ENCODE data around the gene BRSK2. TPM values are rescaled to one million over a fixed set of nuclear protein-coding genes. Genes with fewer than 3 reads are reported as not detected.

Gene BRSK2
- total RNA-seq, 1 donor from 2014 or later = 13.8 TPM

- no peak for TF ChIP-seq CTCF (conservative IDR thresholded peaks at IDR 0.05)
- H3K27ac Mint-ChIP-seq = no peak overlapping the region
- H3K36me3 Mint-ChIP-seq = no peaks in the 10 kb centered on the region
- no peaks in the 10 kb centered on the region for H3K9me3 Mint-ChIP-seq
- DNase-seq (ENCODE audit: extremely low spot score, unreplicated experiment) = no peak
- H3K4me3 Mint-ChIP-seq = no peak overlapping the region
- peaks cover 3% of the 10 kb centered on the region for H3K27me3 Mint-ChIP-seq
- H3K4me1 Mint-ChIP-seq (ENCODE audit: unreplicated experiment) = no peaks in the 10 kb centered on the region
These were observed 18.4 kb upstream of the BRSK2 start for GRCh38 chr11:1371377-1371776.

- Mint-ChIP-seq H3K4me3 (no peak overlapping the region), H3K27me3 (peaks cover 3% of the 10 kb centered on the region), H3K9me3 (no peaks in the 10 kb centered on the region), H3K36me3 (no peaks in the 10 kb centered on the region), H3K27ac (no peak overlapping the region), H3K4me1 (ENCODE audit: unreplicated experiment) (no peaks in the 10 kb centered on the region)
- TF ChIP-seq CTCF (conservative IDR thresholded peaks at IDR 0.05) = no peak
- no peak for DNase-seq (ENCODE audit: extremely low spot score, unreplicated experiment)
These were observed 17.8 kb upstream of the BRSK2 start for GRCh38 chr11:1371836-1372465.

GRCh38 chr11:1372660-1373059 is 17.1 kb upstream of the BRSK2 start:
- H3K27ac Mint-ChIP-seq = no peak overlapping the region
- peaks cover 6% of the 10 kb centered on the region for H3K27me3 Mint-ChIP-seq
- H3K4me3 Mint-ChIP-seq = no peak overlapping the region
- H3K4me1 Mint-ChIP-seq (ENCODE audit: unreplicated experiment) = no peaks in the 10 kb centered on the region
- H3K9me3 Mint-ChIP-seq = no peaks in the 10 kb centered on the region
- no peak for DNase-seq (ENCODE audit: extremely low spot score, unreplicated experiment)
- TF ChIP-seq CTCF (conservative IDR thresholded peaks at IDR 0.05) = no peak
- H3K36me3 Mint-ChIP-seq = no peaks in the 10 kb centered on the region

- Mint-ChIP-seq H3K36me3 (no peaks in the 10 kb centered on the region), H3K27me3 (peaks cover 6% of the 10 kb centered on the region), H3K27ac (no peak overlapping the region), H3K4me3 (no peak overlapping the region), H3K4me1 (ENCODE audit: unreplicated experiment) (no peaks in the 10 kb centered on the region), H3K9me3 (no peaks in the 10 kb centered on the region)
- TF ChIP-seq CTCF (conservative IDR thresholded peaks at IDR 0.05) = no peak
- no peak for DNase-seq (ENCODE audit: extremely low spot score, unreplicated experiment)
These were observed 16.1 kb upstream of the BRSK2 start for GRCh38 chr11:1373536-1374214.

- Mint-ChIP-seq H3K4me1 (ENCODE audit: unreplicated experiment) (no peaks in the 10 kb centered on the region), H3K9me3 (no peaks in the 10 kb centered on the region), H3K27me3 (peaks cover 11% of the 10 kb centered on the region), H3K27ac (no peak overlapping the region), H3K4me3 (no peak overlapping the region), H3K36me3 (no peaks in the 10 kb centered on the region)
- TF ChIP-seq CTCF (conservative IDR thresholded peaks at IDR 0.05) = no peak
- no peak for DNase-seq (ENCODE audit: extremely low spot score, unreplicated experiment)
These were observed 14.4 kb upstream of the BRSK2 start for GRCh38 chr11:1375161-1375954.

Data from type B pancreatic cell (in vitro differentiated cells).